Tibial nerve (tissue), 4 donors: ENCODE data around the gene AIG1. TPM values are rescaled to one million over a fixed set of nuclear protein-coding genes. Genes with fewer than 3 reads are reported as not detected.

ENCODE experiments used
- DNase-seq, 2 donors: peaks; one replicate each; pipeline ENCODE4 v3.0.0-alpha.2; 2019; ENCODE audit warnings: low spot score in 2 of 2
- H3K27ac ChIP-seq, 4 donors: fragments of 200-600 bp; sonication (generic) in 3 of 4; one replicate each; pipeline ENCODE4 v1.5.1; 2017 to 2019; ENCODE audit warnings: mild to moderate bottlenecking in 1 of 4
- H3K27me3 ChIP-seq, 2 donors: fragments of 200-600 bp; sonication (generic) in 1 of 2; one replicate each; pipeline versions ENCODE4 v1.5.1 to v1.6.0; 2017 to 2019
- H3K36me3 ChIP-seq, 3 donors: fragments of 200-600 bp; sonication (generic); one replicate each; pipeline ENCODE4 v1.5.1; 2018 to 2019
- H3K4me1 ChIP-seq, 4 donors: fragments of 200-600 bp; sonication (generic) in 3 of 4; one replicate each; pipeline ENCODE4 v1.5.1; 2017 to 2019
- H3K4me3 ChIP-seq, 4 donors: fragments of 200-600 bp; sonication (generic) in 3 of 4; one replicate each; pipeline ENCODE4 v1.5.1; 2017 to 2019; ENCODE audit warnings: mild to moderate bottlenecking in 1 of 4, moderate library complexity in 1 of 4
- H3K9me3 ChIP-seq, 4 donors: fragments of 200-600 bp; sonication (generic) in 3 of 4; one replicate each; pipeline ENCODE4 v1.5.1; 2017 to 2019
- CTCF ChIP-seq, 5 experiments: fragments of 200-600 bp in 3 of 5; fragments of 450-650 bp in 2 of 5; sonication (generic) in 3 of 5; IDR thresholded peaks; one replicate each; pipeline ENCODE4 v1.5.1; 2016 to 2019; ENCODE audit warnings: antibody characterized with exemption in 5 of 5, mild to moderate bottlenecking in 3 of 5, moderate library complexity in 2 of 5
- EP300 ChIP-seq, 2 donors: sonication (generic); formaldehyde crosslinking; IDR thresholded peaks; one replicate each; pipeline ENCODE4 v1.6.1; 2017; ENCODE audit warnings: antibody characterized with exemption in 2 of 2, mild to moderate bottlenecking in 1 of 2
- POLR2A ChIP-seq, 2 donors: fragments of 450-650 bp; IDR thresholded peaks; one replicate each; pipeline ENCODE4 v1.6.1; 2017; ENCODE audit warnings: antibody characterized with exemption in 2 of 2, mild to moderate bottlenecking in 2 of 2, moderate library complexity in 2 of 2
- WGBS, 2 donors: methylation state at CpG; one replicate each; pipeline ENCODE4 v1.1.5; 2018; 5-methylcytosine and 5-hydroxymethylcytosine counted together
- total RNA-seq, 4 donors: library from RNA; depleted of rRNA; stranded (reverse); fragments of >200 nt; gene quantifications; one replicate each; pipeline ENCODE4 v1.1.0, GENCODE V29; 2016

The AIG1 gene
- total RNA-seq, 4 donors from 2014 or later: 18.2 to 23.9 (median 22.2) TPM

DNA sequence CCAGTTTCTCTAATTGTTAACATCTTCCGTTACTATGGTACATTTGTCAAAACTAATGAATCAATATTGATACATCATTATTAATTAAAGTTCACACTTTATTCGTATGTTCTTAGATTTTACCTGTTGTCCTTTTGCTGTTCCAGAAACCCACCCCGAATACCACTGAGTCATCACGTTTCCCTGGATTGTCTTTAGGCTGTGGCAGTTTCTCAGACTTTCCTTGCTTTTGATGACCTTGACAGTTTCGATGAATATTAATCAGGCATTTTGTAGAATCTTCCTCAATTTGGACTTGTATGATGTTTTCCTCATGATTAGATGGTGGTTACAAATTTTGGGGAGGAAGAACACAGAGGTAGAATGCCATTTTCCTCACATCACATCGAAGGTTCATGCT is 39.1 kb upstream of the AIG1 start:
- H3K27ac ChIP-seq: no peak overlapping the region
- H3K4me3 ChIP-seq: no peak overlapping the region
- no peak for DNase-seq
- no peaks in the 10 kb centered on the region for H3K4me1 ChIP-seq
- 97 to 98% methylated on average over 6 of the region's 6 CpGs for WGBS, 2 donors
- no peaks in the 10 kb centered on the region for H3K36me3 ChIP-seq
- TF ChIP-seq EP300 (IDR thresholded peaks at IDR 0.05) (no peak), POLR2A (IDR thresholded peaks at IDR 0.05) (no peak), CTCF (IDR thresholded peaks at IDR 0.05) (no peak)
- no peaks in the 10 kb centered on the region for H3K9me3 ChIP-seq
- no peaks in the 10 kb centered on the region for H3K27me3 ChIP-seq

DNA sequence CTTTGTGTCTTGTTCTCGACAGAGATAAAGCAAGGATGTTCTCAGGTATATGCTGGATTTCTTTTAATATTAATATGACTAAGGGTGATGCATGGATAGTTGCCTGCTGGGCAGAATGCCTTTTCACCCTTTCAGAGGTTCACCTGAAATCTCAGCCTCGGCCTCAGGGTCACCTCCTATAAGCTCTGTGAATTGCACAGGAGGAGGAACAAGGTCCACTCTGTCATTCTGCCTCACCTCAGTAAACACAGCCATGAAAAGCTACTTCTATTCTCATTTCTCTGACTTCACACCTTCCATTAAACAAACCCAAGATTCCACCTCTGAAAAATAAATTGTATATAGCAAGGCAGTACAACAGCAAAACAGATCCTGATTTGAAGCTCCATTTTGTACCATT is 38.1 kb upstream of the AIG1 start:
- Histone ChIP-seq H3K36me3 (no peaks in the 10 kb centered on the region), H3K9me3 (no peaks in the 10 kb centered on the region), H3K27me3 (no peaks in the 10 kb centered on the region), H3K4me3 (no peak overlapping the region), H3K4me1 (peaks cover 0 to 5% (median 0%) of the 10 kb centered on the region in 4 donors), H3K27ac (no peak overlapping the region)
- WGBS, 2 donors: 87 to 88% methylated on average over 2 of the region's 2 CpGs
- TF ChIP-seq CTCF (IDR thresholded peaks at IDR 0.05) (no peak), EP300 (IDR thresholded peaks at IDR 0.05) (no peak), POLR2A (IDR thresholded peaks at IDR 0.05) (no peak)
- DNase-seq: no peak

DNA sequence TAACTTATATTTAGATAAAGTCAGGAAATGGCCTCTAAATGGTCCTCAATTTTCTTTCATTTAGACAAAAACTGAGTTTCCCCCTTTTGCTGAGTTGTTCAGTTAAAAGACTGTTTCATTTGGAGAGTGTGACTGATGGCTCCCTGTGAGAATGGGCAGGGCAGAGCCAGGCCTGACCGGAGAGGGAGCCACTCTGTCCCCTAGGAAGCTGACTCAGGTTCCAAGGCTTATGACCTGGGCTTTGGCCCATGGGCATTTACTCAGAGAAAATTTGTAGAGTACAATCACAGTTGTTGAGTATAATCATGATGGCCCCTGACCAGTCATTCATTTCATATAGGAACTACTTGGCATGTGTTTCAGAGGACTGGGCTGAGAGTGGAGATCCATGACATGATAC is 37.0 kb upstream of the AIG1 start:
- Histone ChIP-seq H3K9me3 (no peaks in the 10 kb centered on the region), H3K36me3 (no peaks in the 10 kb centered on the region), H3K27ac (no peak overlapping the region), H3K4me1 (peaks cover 0 to 5% (median 0%) of the 10 kb centered on the region in 4 donors), H3K27me3 (no peaks in the 10 kb centered on the region), H3K4me3 (no peak overlapping the region)
- no peak for DNase-seq
- no peak for TF ChIP-seq POLR2A (IDR thresholded peaks at IDR 0.05)
- no peak for TF ChIP-seq CTCF (IDR thresholded peaks at IDR 0.05)
- no peak for TF ChIP-seq EP300 (IDR thresholded peaks at IDR 0.05)
- 41 to 86% methylated on average over 1 of the region's 1 CpG for WGBS, 2 donors

GRCh38 chr6:143024977-143025376 is 35.7 kb upstream of the AIG1 start:
- TF ChIP-seq EP300 (IDR thresholded peaks at IDR 0.05) (no peak), CTCF (IDR thresholded peaks at IDR 0.05) (no peak), POLR2A (IDR thresholded peaks at IDR 0.05) (no peak)
- no peaks in the 10 kb centered on the region for H3K9me3 ChIP-seq
- H3K36me3 ChIP-seq: no peaks in the 10 kb centered on the region
- no peak overlapping the region for H3K4me3 ChIP-seq
- no peaks in the 10 kb centered on the region for H3K27me3 ChIP-seq
- no peak overlapping the region for H3K27ac ChIP-seq
- DNase-seq: no peak
- peaks cover 0 to 5% (median 0%) of the 10 kb centered on the region in 4 donors for H3K4me1 ChIP-seq

GRCh38 chr6:143026696-143027449 is 33.8 kb upstream of the AIG1 start:
- no peaks in the 10 kb centered on the region for H3K9me3 ChIP-seq
- TF ChIP-seq CTCF (IDR thresholded peaks at IDR 0.05): peak; percentile 37 to 57 (median 45)
- TF ChIP-seq EP300 (IDR thresholded peaks at IDR 0.05): no peak
- no peaks in the 10 kb centered on the region for H3K27me3 ChIP-seq
- no peaks in the 10 kb centered on the region for H3K36me3 ChIP-seq
- DNase-seq: peak in 1 of 2 donors; percentile 28
- H3K4me1 ChIP-seq: peaks cover 0 to 5% (median 0%) of the 10 kb centered on the region in 4 donors
- H3K27ac ChIP-seq: no peak overlapping the region
- H3K4me3 ChIP-seq: no peak overlapping the region
- WGBS, 2 donors: 57 to 63% methylated on average over 5 of the region's 5 CpGs
